Measurements from ENCODE around the gene CTU2.

DNA sequence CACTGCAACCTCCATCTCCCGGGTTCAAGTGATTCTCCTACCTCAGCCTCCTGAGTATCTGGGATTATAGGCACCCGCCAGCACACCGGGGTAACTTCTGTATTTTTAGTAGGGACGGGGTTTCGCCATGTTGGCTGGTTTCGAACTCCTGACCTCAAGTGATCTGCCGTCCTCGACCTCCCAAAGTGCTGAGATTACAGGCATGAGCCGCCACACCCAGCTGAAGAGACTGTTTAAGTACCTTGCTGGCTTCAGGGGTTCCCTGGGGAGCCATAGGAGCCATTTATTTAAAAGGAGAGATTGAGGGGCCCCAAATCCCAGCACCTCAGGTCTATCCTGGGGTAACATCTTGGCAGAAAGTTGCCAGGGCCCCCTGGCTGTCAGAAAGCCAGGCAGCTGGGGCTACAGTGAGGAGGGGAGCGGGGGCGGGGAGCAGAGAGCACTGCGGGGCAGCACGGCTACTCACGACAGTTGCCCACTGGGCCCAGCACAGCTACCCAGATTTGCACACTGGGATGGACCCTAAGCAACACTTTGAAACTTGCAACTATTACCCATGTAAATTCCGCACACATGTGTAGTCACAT is 21.6 kb upstream of the CTU2 start:
- TF ChIP-seq RFX5 (IDR thresholded peaks at IDR 0.05; ENCODE audit: low read depth, low read length), result no peak
- TF ChIP-seq CTCF (conservative IDR thresholded peaks at IDR 0.05; ENCODE audit: low read depth, low read length), result no peak
- TF ChIP-seq POLR2A (IDR thresholded peaks at IDR 0.05; ENCODE audit: low read depth, low read length), result no peak
- TF ChIP-seq NFE2L2 (IDR thresholded peaks at IDR 0.05; ENCODE audit: low read depth, low read length), result no peak
- TF ChIP-seq RCOR1 (IDR thresholded peaks at IDR 0.05; ENCODE audit: insufficient replicate concordance, low read length), result no peak
- TF ChIP-seq SMC3 (IDR thresholded peaks at IDR 0.05; ENCODE audit: low read depth, low read length), result no peak
- no peak for TF ChIP-seq ELK1 (IDR thresholded peaks at IDR 0.05; ENCODE audit: borderline replicate concordance, low read depth, low read length)
- no peak for TF ChIP-seq MAZ (IDR thresholded peaks at IDR 0.05; ENCODE audit: borderline replicate concordance, low read depth, low read length)
- no peak for TF ChIP-seq USF2 (IDR thresholded peaks at IDR 0.05; ENCODE audit: low read depth, low read length)
- TF ChIP-seq MAFK (IDR thresholded peaks at IDR 0.05; ENCODE audit: low read depth, low read length), result no peak
- no peak for TF ChIP-seq CEBPB (IDR thresholded peaks at IDR 0.05; ENCODE audit: low read depth, low read length)

Measured in IMR-90 (cell line).